ENCODE results near the gene HDGF.

The HDGF gene

DNA sequence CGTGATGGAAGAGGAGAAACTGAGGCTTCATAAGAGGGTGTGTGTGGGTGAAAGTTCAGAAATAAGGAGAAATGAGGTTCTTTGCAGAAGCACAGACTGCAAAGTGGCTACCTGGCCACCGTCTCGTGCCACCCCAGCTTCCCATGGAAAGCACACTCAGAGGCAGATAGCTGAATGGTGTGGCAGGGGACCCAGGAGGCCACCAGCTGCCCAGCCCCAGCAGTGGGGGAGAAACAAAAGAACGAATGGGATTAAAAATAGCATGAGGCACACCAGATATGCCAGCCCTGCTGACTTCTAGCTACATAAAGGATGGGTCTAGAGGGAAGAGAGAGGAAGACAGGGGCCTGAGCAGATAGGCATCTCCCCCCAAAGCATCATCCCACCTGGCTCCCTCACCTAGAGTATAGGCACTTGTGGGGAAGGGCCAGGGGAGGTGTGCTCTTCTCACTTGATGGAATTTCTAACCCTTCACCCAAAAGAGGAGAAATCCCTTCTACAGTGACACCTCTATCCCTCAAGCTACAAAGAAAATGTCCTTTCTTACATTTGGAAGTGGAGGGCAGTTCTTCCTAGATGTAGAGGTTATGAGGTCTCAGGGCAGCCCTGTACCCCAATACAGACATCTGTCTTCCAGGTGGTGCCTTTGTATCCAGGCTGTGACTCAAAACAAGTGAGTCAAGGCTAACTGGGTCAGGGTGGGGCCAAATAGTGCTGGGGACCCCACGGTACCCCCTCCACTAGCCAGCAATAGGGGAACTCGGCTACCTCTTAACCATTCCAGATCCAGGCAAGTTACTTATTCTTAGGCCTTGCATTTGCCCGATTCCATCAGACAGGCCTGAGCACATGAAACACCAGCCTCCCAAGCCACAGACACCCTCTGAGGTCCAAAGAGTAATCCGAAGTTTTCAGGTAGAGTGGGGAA, 3.5 kb downstream of the HDGF start:
- no peak for DNase-seq (ENCODE audit: low read depth)
- TF ChIP-seq, protein P1, sequence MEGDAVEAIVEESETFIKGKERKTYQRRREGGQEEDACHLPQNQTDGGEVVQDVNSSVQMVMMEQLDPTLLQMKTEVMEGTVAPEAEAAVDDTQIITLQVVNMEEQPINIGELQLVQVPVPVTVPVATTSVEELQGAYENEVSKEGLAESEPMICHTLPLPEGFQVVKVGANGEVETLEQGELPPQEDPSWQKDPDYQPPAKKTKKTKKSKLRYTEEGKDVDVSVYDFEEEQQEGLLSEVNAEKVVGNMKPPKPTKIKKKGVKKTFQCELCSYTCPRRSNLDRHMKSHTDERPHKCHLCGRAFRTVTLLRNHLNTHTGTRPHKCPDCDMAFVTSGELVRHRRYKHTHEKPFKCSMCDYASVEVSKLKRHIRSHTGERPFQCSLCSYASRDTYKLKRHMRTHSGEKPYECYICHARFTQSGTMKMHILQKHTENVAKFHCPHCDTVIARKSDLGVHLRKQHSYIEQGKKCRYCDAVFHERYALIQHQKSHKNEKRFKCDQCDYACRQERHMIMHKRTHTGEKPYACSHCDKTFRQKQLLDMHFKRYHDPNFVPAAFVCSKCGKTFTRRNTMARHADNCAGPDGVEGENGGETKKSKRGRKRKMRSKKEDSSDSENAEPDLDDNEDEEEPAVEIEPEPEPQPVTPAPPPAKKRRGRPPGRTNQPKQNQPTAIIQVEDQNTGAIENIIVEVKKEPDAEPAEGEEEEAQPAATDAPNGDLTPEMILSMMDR (IDR thresholded peaks at IDR 0.05; ENCODE audit: low read depth, low read length, missing control alignments), result no peak
- in situ Hi-C loops (cut with HindIII; ENCODE audit: low sequenced_read_pairs), result no loop called here
- peak overlapping the region; percentile 94 for H3K4me3 ChIP-seq (ENCODE audit: low read depth, low read length)

DNA sequence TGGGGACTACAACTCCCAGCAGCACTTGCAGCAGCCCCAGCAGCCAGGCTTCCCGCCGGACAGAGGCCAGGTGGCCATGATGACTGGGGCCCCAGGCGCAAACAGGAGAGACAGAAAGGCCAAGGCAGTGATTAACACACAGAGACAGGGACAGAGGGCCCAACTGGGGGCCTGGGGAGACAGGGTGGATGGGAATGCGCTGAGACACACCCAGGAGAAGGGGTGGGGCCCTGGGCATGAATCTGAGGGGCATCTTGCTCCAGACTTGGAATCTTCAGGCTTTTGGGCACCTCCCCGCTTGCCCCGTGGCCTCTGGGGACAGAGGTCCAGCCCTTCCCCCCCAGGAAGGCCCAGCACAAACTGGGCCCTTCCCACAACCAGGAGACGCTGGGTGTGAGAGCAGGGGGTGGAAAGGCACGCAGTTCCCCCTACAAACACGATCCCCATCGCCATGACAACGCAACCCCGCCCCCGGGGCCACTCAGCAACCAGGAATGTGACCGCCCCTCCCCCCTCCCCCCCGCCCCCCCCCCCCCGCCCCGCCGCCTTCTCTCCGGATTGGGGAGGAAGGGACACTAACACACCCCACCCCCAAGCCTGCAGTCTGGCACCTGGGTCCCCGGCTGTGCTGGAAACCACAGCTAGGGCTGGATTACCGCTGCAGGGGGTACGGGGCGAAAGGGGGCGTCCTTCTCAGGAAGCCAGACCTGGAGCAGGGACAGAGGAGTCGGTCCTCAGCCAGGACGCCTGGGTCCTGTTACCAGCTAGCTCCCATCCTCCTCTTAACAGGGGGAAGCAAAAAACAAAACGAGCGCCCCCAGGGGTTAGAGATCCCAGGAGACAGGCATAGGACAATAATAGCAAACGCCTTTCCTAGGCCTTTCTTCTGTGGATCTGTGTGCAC, 4.5 kb downstream of the HDGF start:
- in situ Hi-C loops (cut with HindIII; ENCODE audit: low sequenced_read_pairs), result no loop called here
- peak overlapping the region; percentile 94 for H3K4me3 ChIP-seq (ENCODE audit: low read depth, low read length)
- TF ChIP-seq, protein P1 (IDR thresholded peaks at IDR 0.05; ENCODE audit: low read depth, low read length, missing control alignments), result peak; percentile 42
- peak; percentile 82 for DNase-seq (ENCODE audit: low read depth)

DNA sequence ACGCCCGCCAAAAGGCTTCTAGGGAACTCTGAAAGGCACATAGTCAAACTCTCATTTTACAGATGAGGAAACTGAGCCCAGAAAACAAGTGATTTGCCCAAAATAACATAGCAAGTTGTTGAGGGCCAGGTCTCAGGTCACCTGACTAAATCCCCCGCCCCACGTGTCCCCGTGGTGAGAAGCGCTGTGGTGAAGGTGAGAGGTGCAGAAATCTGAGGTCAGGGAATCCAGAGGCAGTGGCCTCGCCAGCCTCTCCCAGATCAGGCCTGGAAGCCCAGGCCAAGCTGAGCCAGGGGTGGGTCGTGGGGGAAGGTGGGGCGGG, 5.1 kb downstream of the HDGF start:
- no peak for DNase-seq (ENCODE audit: low read depth)
- H3K4me3 ChIP-seq (ENCODE audit: low read depth, low read length), result peak overlapping the region; percentile 94
- in situ Hi-C loops (cut with HindIII; ENCODE audit: low sequenced_read_pairs), result no loop called here
- TF ChIP-seq, protein P1 (IDR thresholded peaks at IDR 0.05; ENCODE audit: low read depth, low read length, missing control alignments), result no peak

DNA sequence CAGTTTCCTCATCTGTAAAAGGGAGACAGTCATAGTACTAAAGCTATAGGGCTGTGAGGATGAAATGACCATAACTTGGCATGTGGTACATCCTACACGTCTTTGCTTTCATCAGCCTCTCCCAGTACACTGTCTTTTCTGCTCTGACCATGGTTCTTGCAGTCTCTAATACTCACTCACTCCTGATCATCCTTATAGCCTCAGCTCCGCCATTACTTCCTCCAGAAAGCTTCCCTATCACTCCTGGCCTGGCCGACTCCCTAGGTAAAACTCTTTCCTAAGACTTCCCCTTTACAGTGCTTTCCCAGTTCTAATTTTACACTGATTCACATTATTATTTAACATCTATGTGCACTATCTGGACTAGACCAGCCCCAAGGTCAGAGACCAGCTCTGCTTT, 5.6 kb downstream of the HDGF start:
- in situ Hi-C loops (cut with HindIII; ENCODE audit: low sequenced_read_pairs), result no loop called here
- TF ChIP-seq, protein P1 (IDR thresholded peaks at IDR 0.05; ENCODE audit: low read depth, low read length, missing control alignments), result no peak
- no peak for DNase-seq (ENCODE audit: low read depth)
- H3K4me3 ChIP-seq (ENCODE audit: low read depth, low read length), result no peak overlapping the region

DNA sequence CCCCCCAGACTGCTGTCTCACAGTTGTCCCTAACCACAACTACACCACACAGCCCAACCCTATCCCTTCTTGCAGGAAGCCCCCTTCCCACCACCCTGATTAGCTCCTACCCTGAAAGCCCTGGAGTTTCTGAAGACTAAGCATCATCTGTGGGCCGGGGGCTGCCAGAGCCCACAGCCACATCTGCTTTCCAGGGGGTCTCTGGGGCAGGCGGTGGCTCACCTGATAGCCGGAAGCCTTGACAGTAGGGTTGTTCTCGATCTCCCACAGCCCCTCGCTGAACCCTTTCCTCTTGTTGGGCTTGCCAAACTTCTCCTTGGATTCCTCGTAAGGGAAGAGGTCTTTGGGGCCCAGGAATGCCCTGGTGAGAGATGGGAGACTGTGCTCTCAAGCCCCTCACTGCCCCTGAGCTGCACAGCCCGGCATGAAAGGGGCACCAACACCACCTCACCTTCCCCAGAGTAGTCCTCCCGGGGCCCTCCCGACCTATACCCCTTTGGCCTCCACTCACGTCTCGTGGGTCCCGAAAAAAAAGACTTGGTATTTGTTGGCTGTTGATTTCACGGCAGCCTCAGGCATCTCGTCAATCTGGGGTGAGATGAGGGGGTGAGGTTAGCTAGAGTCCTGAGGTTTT, 6.6 kb downstream of the HDGF start:
- no peak overlapping the region for H3K4me3 ChIP-seq (ENCODE audit: low read depth, low read length)
- in situ Hi-C loops (cut with HindIII; ENCODE audit: low sequenced_read_pairs), result no loop called here
- no peak for DNase-seq (ENCODE audit: low read depth)
- TF ChIP-seq, protein P1 (IDR thresholded peaks at IDR 0.05; ENCODE audit: low read depth, low read length, missing control alignments), result no peak

DNA sequence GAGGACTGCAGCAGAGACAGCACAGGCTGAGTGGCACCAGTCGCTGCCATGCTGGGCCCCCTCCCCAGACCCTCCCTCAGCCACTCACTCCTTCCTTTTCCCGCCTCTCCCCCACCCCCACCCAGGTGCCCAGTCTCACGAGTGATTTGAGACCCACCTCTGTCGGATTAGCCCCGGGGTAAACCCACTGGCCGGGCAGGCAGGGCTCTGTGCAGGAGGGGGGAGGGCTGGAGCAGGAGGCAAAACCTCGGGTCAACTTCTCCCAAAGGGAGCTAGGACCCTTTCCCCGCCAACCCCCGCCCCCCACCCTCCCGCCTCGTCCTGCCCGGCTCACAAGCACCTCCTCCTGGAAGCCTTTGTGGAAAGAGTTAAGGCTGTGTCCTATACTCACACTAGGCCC, 7.1 kb downstream of the HDGF start:
- TF ChIP-seq, protein P1 (IDR thresholded peaks at IDR 0.05; ENCODE audit: low read depth, low read length, missing control alignments), result no peak
- no peak overlapping the region for H3K4me3 ChIP-seq (ENCODE audit: low read depth, low read length)
- no peak for DNase-seq (ENCODE audit: low read depth)
- in situ Hi-C loops (cut with HindIII; ENCODE audit: low sequenced_read_pairs), result no loop called here
